Peyer's patch (tissue), 4 donors: ENCODE results near the gene SLC23A3.

Experiments
- CTCF ChIP-seq, 6 experiments: fragments of 450-650 bp in 4 of 6; fragments of 200-600 bp in 2 of 6; sonication (generic) in 1 of 6; IDR thresholded peaks; one replicate each; pipeline ENCODE4 v1.5.1; 2017 to 2019; ENCODE audit warnings: antibody characterized with exemption in 6 of 6, mild to moderate bottlenecking in 3 of 6, moderate library complexity in 1 of 6
- POLR2A ChIP-seq, 2 donors: fragments of 450-650 bp; IDR thresholded peaks; one replicate each; pipeline ENCODE4 v1.5.1; 2017; ENCODE audit warnings: antibody characterized with exemption in 2 of 2, mild to moderate bottlenecking in 2 of 2, moderate library complexity in 2 of 2

- TF ChIP-seq CTCF (IDR thresholded peaks at IDR 0.05) (no peak), POLR2A (IDR thresholded peaks at IDR 0.05) (no peak)
Measured at GRCh38 chr2:219213026-219213415, 43.2 kb upstream of the SLC23A3 start.
